Large intestine (tissue), 3 donors: Measurements from ENCODE around the gene SPATA1. TPM values are rescaled to one million over a fixed set of nuclear protein-coding genes. Genes with fewer than 3 reads are reported as not detected.

Experiments
- DNase-seq, 2 donors: peaks; one replicate each; pipeline versions ENCODE4 v3.0.0 to v3.0.0-alpha.2; 2013
- H3K27ac ChIP-seq: one replicate; pipeline ENCODE4 v1.5.1; 2013; ENCODE audit warnings: low read length
- H3K27me3 ChIP-seq: 2 replicates; pipeline ENCODE4 v1.6.1; 2013; ENCODE audit warnings: low read length; ENCODE audit not compliant: control insufficient read depth, insufficient read depth
- H3K36me3 ChIP-seq: 2 replicates; pipeline ENCODE4 v1.6.1; 2013; ENCODE audit warnings: low read length; ENCODE audit not compliant: control insufficient read depth, insufficient read depth
- H3K4me1 ChIP-seq: one replicate; pipeline ENCODE4 v1.6.1; 2013; ENCODE audit warnings: low read length; ENCODE audit not compliant: control insufficient read depth, insufficient read depth
- H3K4me3 ChIP-seq: one replicate; pipeline ENCODE4 v1.5.1; 2013; ENCODE audit warnings: low read length
- H3K9me3 ChIP-seq: one replicate; pipeline ENCODE4 v1.6.1; 2013; ENCODE audit warnings: mild to moderate bottlenecking, low read depth, low read length, moderate library complexity; ENCODE audit not compliant: control insufficient read depth
- WGBS: methylation state at CpG from one replicate; pipeline ENCODE4 v1.1.5; 2013; ENCODE audit warnings: low lambda C conversion rate; ENCODE audit not compliant: insufficient coverage; 5-methylcytosine and 5-hydroxymethylcytosine counted together
- polyA plus RNA-seq: library from polyadenylated mRNA; unstranded; fragments of 120-200 nt; gene quantifications from one replicate; pipeline ENCODE4 v1.2.1, GENCODE V29; 2013

SPATA1 gene
- polyA plus RNA-seq, 1 donor, result 4.5 TPM

DNA sequence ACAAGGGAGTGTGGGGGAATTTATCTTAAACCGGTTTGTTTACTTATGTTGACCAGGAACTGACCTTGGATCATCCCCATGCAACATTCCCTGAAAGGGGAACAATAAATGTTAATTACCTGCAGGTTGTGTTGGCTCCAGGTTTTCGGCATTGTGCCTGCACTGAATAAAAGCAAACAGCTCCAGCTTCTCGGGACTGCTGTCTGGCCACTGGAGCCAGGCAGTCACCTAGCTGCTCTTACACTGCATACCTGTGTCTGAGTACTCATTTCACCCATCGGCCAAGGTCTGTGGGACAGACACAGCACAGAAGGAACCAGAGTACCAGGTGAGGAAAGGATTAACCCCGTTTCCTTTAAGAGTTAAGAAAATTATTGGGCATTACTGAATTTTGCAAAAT, 100.8 kb downstream of the SPATA1 start:
- no peaks in the 10 kb centered on the region for H3K4me1 ChIP-seq
- DNase-seq, result no peak
- no peaks in the 10 kb centered on the region for H3K27me3 ChIP-seq
- H3K27ac ChIP-seq, result no peak overlapping the region
- no CpG with 5 or more reads among the region's 5 CpGs for WGBS
- no peaks in the 10 kb centered on the region for H3K36me3 ChIP-seq
- H3K9me3 ChIP-seq, result peaks cover 9% of the 10 kb centered on the region
- no peak overlapping the region for H3K4me3 ChIP-seq

DNA sequence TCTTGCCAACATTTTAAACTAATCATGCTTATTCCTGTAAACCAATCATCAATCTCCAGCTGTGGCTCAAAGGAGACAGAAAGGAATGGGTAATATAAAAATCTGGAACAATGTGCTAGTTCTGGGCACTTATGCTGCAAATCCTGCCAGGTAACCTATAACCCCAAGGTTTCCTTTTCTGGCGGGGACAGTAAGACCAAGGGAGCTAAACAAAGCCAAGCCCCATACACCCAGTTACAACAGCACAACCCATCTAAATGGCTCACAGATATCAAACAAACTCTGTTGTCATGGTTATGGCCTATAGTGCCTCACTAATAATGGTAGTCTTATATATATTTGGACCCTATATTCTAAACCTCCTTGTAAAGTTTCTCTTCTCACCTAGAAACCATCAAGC, 104.9 kb downstream of the SPATA1 start:
- H3K9me3 ChIP-seq, result peaks cover 7% of the 10 kb centered on the region
- H3K4me3 ChIP-seq, result no peak overlapping the region
- H3K27me3 ChIP-seq, result no peaks in the 10 kb centered on the region
- H3K36me3 ChIP-seq, result no peaks in the 10 kb centered on the region
- WGBS, result no CpG with 5 or more reads among the region's 1 CpG
- no peak for DNase-seq
- H3K27ac ChIP-seq, result no peak overlapping the region
- no peaks in the 10 kb centered on the region for H3K4me1 ChIP-seq

DNA sequence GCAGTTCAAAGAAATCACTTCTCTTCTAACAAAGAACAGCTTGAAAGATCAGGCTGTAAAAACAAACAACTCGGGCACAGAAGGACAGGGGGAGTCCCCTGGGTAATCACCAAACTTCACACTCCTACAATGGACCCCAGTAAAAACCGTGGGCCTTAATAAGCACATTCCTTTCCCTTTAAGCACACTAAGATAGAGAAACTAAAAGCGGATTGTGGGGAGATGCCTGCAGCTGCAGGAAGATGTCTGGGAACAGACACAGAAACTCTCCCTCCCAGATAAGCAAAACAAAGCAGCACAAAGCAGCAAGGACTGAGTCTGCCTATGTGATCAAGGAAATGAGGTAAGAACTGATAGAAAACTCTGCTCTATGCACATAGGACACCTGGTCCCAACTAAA, 105.6 kb downstream of the SPATA1 start:
- H3K9me3 ChIP-seq, result peaks cover 7% of the 10 kb centered on the region

DNA sequence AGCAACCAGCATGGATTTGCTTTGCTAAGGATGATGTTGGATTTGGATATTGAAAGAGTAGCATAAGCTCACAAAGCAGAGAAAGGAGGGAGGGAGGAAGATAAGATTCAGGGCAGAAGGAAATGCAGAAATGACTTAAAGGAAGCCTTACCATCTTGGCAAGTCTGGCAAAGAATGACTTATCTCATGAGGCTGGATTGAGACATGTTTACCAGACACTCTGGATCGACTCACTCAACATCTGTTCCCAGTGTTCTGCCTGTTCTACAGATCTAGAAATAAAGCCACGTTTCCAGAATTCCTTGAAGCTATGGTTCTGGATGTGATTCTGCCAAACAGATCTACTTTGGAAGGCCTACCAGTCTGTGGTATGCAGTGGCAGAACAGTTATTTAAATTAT, 106.8 kb downstream of the SPATA1 start:
- H3K9me3 ChIP-seq, result peaks cover 7% of the 10 kb centered on the region
- WGBS, result no CpG with 5 or more reads among the region's 2 CpGs
- H3K36me3 ChIP-seq, result no peaks in the 10 kb centered on the region
- H3K4me1 ChIP-seq, result no peaks in the 10 kb centered on the region
- H3K27ac ChIP-seq, result no peak overlapping the region
- DNase-seq, result no peak
- H3K4me3 ChIP-seq, result no peak overlapping the region
- no peaks in the 10 kb centered on the region for H3K27me3 ChIP-seq

More for the DNA sequence above, 105.6 kb downstream of the SPATA1 start:
- Histone ChIP-seq H3K4me1 (no peaks in the 10 kb centered on the region), H3K27me3 (no peaks in the 10 kb centered on the region), H3K27ac (no peak overlapping the region), H3K36me3 (no peaks in the 10 kb centered on the region), H3K4me3 (no peak overlapping the region)
- DNase-seq, result no peak
- WGBS, result no CpG with 5 or more reads among the region's 3 CpGs

DNA sequence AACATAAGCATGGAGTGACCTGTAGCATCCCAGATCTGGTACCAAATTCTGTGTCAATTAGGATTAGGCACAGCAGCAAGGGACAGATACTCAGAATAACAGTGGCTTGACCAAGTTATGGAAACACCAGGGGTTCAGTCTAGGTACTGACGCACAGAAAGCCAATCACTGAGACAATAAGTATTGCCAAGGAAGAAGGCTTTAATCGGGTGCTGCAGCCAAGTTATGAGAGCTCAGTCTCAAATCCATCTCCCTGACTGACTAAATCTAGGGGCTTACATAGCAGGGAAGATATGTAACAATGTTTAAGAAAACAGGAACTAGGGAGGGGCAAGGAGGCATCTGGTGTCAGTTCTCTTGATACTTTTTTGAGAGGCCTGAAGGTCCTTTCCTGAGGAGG, 107.7 kb downstream of the SPATA1 start:
- no peak for DNase-seq
- WGBS, result no CpG with 5 or more reads among the region's 2 CpGs
- H3K4me3 ChIP-seq, result no peak overlapping the region
- H3K27me3 ChIP-seq, result no peaks in the 10 kb centered on the region
- H3K9me3 ChIP-seq, result peaks cover 7% of the 10 kb centered on the region
- no peak overlapping the region for H3K27ac ChIP-seq
- no peaks in the 10 kb centered on the region for H3K4me1 ChIP-seq
- no peaks in the 10 kb centered on the region for H3K36me3 ChIP-seq

DNA sequence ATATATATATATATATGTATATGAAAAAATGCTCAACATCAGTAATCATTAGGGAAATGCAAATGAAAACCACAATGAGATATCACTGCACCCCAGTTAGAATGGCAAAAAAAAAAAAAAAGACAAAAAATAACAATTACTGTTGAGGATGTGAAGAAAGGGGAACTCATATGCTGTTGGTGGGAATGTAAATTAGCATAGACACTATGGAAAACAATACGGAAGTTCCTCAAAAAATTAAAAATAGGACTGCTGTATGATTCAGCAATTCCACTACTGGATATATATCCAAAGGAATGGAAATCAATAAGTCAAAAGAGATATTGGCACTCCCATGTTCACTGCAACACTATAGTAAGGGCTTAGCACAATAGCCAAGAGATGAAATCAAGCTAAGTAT, 109.6 kb downstream of the SPATA1 start:
- Histone ChIP-seq H3K4me3 (no peak overlapping the region), H3K9me3 (peaks cover 7% of the 10 kb centered on the region), H3K36me3 (no peaks in the 10 kb centered on the region), H3K4me1 (no peaks in the 10 kb centered on the region), H3K27me3 (no peaks in the 10 kb centered on the region), H3K27ac (no peak overlapping the region)
- no CpG with 5 or more reads among the region's 1 CpG for WGBS
- no peak for DNase-seq

Other genes starting within 250 kb of the SPATA1 start
- 4.0 TPM for gene SAMD13, start 204.7 kb upstream of the SPATA1 start, polyA plus RNA-seq
- gene DNASE2B, start 107.9 kb upstream of the SPATA1 start, polyA plus RNA-seq, result 0.16 TPM
- 35.5 TPM for gene RPF1, start 27.1 kb upstream of the SPATA1 start, polyA plus RNA-seq
- 200 TPM for gene GNG5, start 195 bp downstream of the SPATA1 start, polyA plus RNA-seq
- gene CTBS, start 68.1 kb downstream of the SPATA1 start, polyA plus RNA-seq, result 26.5 TPM
- 96.4 TPM for gene SSX2IP, start 184.1 kb downstream of the SPATA1 start, polyA plus RNA-seq